Measurements from ENCODE around the gene APPL2.

DNA sequence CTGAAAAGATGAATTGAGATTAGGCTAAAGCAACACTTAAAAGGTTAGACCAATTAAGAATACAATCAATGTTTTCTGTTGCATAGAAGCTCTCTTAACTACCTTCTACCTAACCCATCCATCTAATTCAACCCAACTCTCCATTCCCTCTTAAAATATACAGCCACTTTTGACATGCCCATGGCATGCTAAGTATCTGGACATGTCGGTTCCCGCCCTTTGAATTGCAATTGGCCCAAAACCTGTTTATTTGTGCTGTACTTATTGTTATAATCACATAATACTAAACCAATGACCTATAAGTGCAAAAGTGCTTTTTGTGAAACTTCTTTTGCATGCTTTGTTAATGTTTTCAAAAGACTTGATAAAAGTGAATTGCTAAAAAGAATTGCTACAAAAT, 37.6 kb upstream of the APPL2 start:
- TF ChIP-seq CTCF (IDR thresholded peaks at IDR 0.05; ENCODE audit: low read length) (no peak), EZH2 (IDR thresholded peaks at IDR 0.05; ENCODE audit: borderline replicate concordance, low read length) (no peak)

All from OCI-LY1 (cell line).